Stimulated activated naive CD8-positive, alpha-beta T cell treated with anti-CD3 and anti-CD28 coated beads, Interleukin-15, Interleukin-2, amounts not matched to agents 100 U/mL and 50 U/mL, for 24 hours (primary cell): ENCODE results near the gene BAAT.

Source experiments
- ATAC-seq: fragments of 150-1000 bp; cut with Tn5 transposase; one replicate; pipeline ENCODE4 v1.10.0; 2021
- DNase-seq: peaks from one replicate; pipeline ENCODE4 v3.0.0; 2021

The BAAT gene

GRCh38 chr9:101398068-101398929 is 13.5 kb upstream of the BAAT start, which contains the start of the genes MRPL50 and ZNF189:
Gene MRPL50 (minus strand): TSS chr9:101398618. CDS start chr9:101398592, 26 bp downstream.
Gene ZNF189 (plus strand): TSS chr9:101398851. CDS start chr9:101399157, 306 bp downstream.
- DNase-seq = peak; percentile 95
- peak; percentile 99 for ATAC-seq

DNA sequence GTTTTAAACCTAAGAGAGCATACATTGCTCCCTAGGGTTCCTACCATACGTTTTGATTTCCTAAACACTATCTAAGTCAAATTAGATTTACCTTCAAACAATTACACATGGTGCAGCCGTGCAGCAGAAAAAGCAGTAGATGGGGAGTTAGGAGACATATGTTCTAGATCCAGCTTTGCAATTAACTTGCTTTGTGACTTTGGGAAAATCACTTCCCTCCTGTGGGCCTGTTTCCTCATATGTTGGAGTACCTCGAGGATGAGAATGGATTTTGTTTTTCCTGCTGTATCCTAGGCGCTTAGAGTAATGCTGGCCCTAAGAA is 12.9 kb upstream of the BAAT start:
- ATAC-seq (no peak), DNase-seq (no peak)

DNA sequence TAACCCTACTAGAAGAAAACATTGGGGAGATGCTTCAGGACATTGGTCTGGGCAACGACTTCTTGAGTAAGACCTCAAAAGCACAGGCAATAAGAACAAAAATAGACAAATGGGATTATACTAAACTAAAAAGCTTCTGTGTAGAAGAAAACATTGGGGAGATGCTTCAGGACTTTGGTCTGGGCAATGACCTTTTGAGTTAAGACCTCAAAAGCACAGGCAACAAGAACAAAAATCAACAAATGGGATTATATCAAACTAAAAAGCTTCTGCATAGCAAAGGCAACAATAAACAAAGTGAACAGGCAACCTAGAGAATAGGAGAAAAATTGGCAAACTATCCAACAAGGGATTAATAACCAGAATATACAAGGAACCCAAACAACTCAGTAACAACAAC is 9.9 kb upstream of the BAAT start:
- no peak for DNase-seq
- no peak for ATAC-seq

DNA sequence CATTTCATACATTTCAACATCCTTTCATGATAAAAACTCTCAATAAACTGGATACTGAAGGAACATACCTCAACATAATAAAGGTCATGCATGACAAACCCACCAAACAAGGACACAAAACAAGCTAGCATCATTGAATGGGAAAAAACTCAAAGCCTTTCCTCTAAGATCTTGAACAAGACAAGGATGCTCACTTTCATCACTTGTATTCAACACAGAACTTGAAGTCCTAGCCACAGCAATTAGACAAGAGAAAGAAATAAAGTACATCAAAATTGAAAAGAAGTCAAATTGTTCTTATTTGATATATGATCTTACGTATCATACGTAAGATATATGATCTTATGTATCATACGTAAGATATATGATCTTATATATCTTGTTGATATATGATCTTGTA is 8.3 kb upstream of the BAAT start:
- no peak for DNase-seq
- no peak for ATAC-seq

GRCh38 chr9:101388507-101388993 is 3.7 kb upstream of the BAAT start:
- no peak for ATAC-seq

DNA sequence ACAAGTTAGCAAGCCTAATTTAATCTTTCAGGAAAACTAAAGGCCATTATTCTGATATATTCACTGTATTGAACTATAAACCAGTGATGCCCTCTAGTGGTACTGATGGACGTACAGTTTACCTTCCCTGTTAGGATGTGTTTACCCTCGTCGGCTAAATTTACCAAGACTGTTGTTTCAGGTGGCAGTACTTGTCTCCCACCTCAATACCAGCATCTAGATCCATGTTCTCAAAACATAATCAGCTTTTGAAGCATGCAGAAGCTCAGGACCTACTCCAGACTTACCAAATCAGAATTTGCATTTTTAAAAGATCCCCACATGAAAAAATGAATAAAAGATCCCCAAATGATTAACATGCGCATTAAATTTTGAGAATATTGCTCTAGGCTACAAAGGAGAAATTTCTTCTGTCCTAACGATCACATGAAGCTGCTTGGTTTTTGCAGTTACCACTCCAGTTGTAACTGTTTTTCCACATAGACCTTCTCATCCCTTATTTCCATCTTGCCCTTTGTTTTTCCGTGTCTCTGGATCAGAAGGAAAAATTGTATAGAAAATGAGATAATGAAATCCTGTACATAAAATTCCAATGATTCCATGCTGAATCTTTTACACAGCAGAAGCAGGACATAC is 3.2 kb upstream of the BAAT start:
- no peak for DNase-seq
- no peak for ATAC-seq

More at GRCh38 chr9:101388507-101388993, 3.7 kb upstream of the BAAT start:
- DNase-seq = no peak

GRCh38 chr9:101383361-101383760 is 1.4 kb downstream of the BAAT start:
- ATAC-seq = no peak
- no peak for DNase-seq

GRCh38 chr9:101381833-101382342 is 2.9 kb downstream of the BAAT start:
- ATAC-seq = no peak
- no peak for DNase-seq

GRCh38 chr9:101381118-101381517 is 3.7 kb downstream of the BAAT start:
- ATAC-seq = no peak
- DNase-seq = no peak

GRCh38 chr9:101380295-101380694 is 4.5 kb downstream of the BAAT start:
- ATAC-seq = no peak
- no peak for DNase-seq

DNA sequence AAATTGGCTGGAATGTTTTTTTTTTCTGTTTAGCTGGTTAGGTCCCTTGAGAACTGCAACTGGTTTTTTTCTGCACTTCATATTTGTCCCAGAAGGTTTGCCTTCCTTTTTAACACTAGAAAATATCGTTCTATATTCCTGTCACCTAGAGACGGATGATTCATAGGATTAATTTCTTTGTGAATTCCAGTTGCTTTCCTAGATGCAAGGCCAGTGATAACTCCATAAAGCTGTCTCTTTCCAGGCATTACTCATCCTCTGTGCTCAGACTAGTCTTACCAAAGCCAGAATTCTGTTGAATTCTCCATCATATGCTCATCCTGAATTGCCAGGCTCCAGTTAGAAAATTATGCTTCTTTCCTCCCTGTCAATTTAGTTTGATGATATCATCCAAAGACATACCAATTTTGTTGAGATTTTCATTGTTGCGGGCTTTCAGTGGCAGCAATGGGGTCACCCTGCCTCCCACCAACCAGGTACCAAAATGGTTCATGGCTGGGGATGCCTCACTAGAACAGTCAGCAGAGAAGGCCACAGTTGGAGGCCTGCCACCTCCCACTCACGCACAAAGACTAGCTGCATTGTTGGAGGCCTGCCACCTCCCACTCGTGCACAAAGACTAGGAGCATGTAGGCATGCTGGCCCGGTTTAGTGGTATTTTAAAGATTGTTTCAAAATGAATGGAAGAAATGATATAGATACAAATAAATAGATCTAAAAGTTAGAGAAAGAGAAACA is 8.5 kb downstream of the BAAT start:
- no peak for ATAC-seq

DNA sequence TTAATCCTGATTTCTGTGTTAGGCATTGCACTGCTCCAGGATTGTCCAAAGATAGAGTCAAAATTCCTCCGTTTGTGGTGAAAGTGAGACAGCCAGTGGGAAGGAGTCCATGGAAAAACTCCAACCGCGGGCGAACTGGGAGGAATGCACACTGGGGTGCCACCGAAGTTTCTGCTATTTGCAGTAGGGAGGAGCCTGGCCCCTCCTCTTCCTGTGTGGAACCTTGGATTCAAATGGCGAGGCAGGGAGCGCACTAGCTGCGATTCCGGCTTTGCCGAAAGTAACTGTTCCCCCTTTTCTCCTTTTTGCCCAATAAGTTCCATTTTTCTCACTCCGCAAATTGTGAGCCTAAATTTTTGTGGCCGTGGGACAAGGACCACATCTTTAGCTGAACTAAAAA is 9.3 kb downstream of the BAAT start:
- DNase-seq = no peak
- ATAC-seq = no peak

More for the DNA sequence above, 8.5 kb downstream of the BAAT start:
- DNase-seq = no peak

DNA sequence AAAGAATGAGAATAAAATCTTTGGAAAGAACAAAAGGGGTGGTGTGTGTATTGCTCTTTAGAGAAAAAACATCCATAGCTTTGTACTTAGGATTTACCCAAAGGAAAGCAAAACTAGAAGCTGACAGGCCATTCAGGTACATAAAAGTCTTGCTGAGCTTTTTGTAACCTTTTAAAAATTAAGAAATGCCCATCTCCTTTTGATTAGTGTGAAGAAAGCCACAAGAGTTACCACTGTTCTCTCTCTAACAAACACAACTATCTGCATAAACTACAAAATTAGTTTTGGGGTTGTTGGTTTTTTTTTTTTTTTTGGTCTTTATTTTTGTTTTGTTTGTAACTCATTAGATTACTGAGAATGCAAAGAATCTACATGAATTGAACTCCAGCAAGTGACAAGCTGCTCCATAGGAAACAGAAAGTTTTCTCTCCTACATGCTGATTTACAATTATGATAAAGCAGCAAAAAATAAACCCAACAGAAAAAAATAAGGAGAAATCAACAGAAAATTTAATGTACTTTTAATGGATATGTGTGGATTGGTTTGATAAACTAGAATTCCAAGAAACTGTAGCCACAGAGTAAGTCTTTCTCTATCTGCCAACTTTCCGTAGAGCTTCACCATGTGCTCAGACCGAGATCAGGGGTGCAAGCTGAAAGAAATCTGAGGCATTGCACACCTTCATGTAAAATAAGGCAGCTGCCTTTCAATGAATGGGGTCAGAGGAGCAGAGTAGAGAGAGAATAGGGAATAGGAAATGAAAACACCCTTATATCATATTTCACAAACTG is 12.3 kb downstream of the BAAT start:
- no peak for ATAC-seq

DNA sequence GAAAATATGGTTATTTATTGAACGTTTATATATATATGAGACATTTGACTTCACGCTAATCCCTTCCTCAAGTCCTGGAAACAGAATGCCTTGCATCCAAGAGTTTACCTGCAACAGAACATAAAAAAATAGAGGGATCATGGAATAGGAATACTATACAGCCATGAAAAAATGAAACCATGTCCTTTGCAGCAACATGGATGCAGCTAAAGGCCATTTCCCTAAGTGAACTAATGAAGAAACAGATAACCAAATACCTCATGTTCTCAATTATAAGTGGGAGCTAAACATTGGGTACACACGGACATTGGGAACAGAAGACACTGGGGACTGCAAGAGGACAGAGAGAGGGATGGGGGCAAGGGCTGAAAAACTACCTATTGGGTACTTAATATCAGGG is 13.0 kb downstream of the BAAT start:
- no peak for ATAC-seq
- DNase-seq = no peak

More for the DNA sequence above, 12.3 kb downstream of the BAAT start:
- DNase-seq = no peak

DNA sequence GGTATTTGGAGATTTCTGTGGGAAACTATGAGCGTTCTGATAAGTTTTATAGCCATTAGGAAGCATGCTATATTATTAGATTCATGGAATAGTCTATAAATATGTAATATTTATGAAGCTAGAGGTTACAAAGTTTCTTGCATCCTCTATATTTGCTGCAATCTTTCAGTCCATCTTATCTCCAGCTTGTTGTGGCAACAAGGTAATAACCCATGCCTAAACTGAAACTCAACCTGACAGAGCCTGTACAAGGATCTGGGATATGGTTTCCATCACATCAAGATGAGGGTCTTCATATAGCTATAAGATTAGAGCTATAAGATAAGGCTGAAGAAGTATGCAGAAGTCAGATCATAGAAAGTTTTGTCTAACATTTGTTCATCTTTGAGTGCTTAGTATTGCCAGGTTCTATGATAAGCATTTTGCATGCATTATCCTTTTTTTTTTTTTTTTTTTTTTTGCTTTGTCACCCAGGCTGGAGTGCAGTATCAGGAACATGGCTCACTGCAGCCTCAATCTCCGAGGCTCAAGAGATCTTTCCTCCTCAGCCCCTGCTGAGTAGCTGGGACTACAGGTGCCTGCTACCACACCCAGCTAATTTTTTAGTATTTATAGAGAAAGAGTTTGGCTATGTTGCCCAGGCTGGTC is 14.8 kb downstream of the BAAT start:
- DNase-seq (no peak), ATAC-seq (no peak)

GRCh38 chr9:101369286-101369685 is 15.5 kb downstream of the BAAT start:
- DNase-seq = no peak
- no peak for ATAC-seq

- no peak for ATAC-seq
- DNase-seq = no peak
Measured at GRCh38 chr9:101367323-101367722, 17.5 kb downstream of the BAAT start.

DNA sequence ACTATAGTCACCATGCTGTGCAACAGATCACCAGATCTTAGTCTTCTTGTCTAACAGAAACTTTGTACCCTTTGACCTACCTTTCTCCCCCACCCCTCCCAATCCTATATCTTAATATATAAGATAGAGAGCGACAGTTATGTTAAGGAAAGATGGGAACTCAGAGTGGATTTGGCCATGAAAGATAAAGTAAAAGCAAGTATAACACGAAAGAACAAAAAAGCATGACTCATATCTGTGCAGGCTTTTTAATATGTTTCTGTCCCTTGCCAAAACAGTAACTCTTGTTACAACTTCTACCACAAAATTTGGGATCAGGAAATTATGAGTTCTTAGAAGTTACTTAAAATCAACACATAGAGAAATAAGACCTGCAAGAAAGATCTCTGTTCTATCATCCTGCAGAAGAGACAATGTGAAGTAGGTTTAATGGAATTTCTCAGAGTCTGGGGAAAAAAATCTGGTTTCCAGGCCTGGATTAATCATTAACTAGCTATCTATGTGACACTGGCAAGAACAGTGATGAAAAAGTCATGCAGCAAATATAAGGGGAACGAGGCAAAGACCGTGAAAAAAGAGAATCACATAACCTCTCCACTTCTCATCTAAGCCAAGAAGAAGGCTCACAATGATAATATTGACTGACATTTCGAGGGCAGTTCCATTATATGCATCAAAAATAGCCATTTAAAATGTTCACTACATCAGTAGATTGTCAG is 18.6 kb downstream of the BAAT start:
- no peak for DNase-seq
- ATAC-seq = no peak

DNA sequence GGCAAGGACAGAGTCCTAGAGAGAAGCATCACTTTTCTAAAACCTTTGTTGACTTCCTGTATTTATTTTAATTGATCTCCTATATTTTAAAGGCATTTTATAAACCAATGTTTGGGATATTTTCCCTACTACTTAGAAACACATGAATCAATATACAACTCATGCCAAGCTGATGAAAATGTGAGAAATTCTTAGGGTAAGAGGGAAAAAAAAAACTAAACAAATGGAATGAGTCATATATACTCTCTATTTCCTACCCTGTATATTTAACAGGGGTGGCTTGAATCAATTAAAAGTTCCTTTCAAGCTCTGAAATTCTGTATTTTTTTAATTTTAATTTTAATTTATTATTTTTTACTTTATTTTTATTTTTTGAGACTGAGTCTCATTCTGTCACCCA is 19.6 kb downstream of the BAAT start:
- DNase-seq = no peak
- no peak for ATAC-seq

- no peak for ATAC-seq
- no peak for DNase-seq
Measured at GRCh38 chr9:101362450-101362849, 22.4 kb downstream of the BAAT start.

GRCh38 chr9:101360647-101361046 is 24.2 kb downstream of the BAAT start:
- no peak for ATAC-seq
- DNase-seq = no peak
